Fibroblast of skin of abdomen (primary cell): ENCODE measurements around the gene DDX39B.
"Not testable (repeated sequence)": the region's sequence is repeated elsewhere in the genome, so short reads cannot be mapped to it uniquely, and the experiment has no call there.

Source experiments
- DNase-seq: peaks from one replicate; pipeline ENCODE4 v3.0.0-alpha.2; 2013

The DDX39B gene

GRCh38 chr6:31575335-31575901 is 33.6 kb upstream of the DDX39B start, which contains the start of gene TNF:
TNF (plus strand) TSS chr6:31575565; CDS start chr6:31575742, 177 bp downstream.
- no peak for DNase-seq

GRCh38 chr6:31574106-31575061 is 32.6 kb upstream of the DDX39B start:
- DNase-seq: no peak

GRCh38 chr6:31573239-31574105 is 31.7 kb upstream of the DDX39B start:
- no peak for DNase-seq

- DNase-seq: no peak
Measured at GRCh38 chr6:31572041-31572911, 30.5 kb upstream of the DDX39B start, which contains the start of gene LTA. LTA (plus strand) TSS chr6:31572289; CDS start chr6:31572743, 454 bp downstream.

GRCh38 chr6:31569861-31570536 is 28.2 kb upstream of the DDX39B start:
- no peak for DNase-seq

GRCh38 chr6:31568537-31568961 is 26.7 kb upstream of the DDX39B start:
- DNase-seq: no peak

GRCh38 chr6:31567531-31568370 is 25.9 kb upstream of the DDX39B start:
- no peak for DNase-seq

- no peak for DNase-seq
Measured at GRCh38 chr6:31560697-31561058, 18.9 kb upstream of the DDX39B start.

GRCh38 chr6:31559958-31560696 is 18.3 kb upstream of the DDX39B start:
- DNase-seq: peak; percentile 34

- no peak for DNase-seq
Measured at GRCh38 chr6:31559606-31559957, 17.8 kb upstream of the DDX39B start.

GRCh38 chr6:31558631-31559500 is 17.1 kb upstream of the DDX39B start:
- peak; percentile 53 for DNase-seq

GRCh38 chr6:31558318-31558625 is 16.5 kb upstream of the DDX39B start:
- no peak for DNase-seq

- no peak for DNase-seq
Measured at GRCh38 chr6:31557443-31558317, 15.9 kb upstream of the DDX39B start.

GRCh38 chr6:31556307-31556706 is 14.5 kb upstream of the DDX39B start:
- no peak for DNase-seq

GRCh38 chr6:31551371-31551770 is 9.6 kb upstream of the DDX39B start:
- not testable (repeated sequence) for DNase-seq

- no peak for DNase-seq
Measured at GRCh38 chr6:31548544-31548873, 6.7 kb upstream of the DDX39B start.

GRCh38 chr6:31547727-31548543 is 6.1 kb upstream of the DDX39B start:
- DNase-seq: no peak
